Stimulated activated CD8-positive, alpha-beta memory T cell treated with anti-CD3 and anti-CD28 coated beads, Interleukin-4, amount 100 ng/mL, for 1 hour (primary cell): ENCODE data around the gene ARL6IP1.
A peak's percentile ranks its signal among the peaks of the same experiment; 100 is the strongest.
"Not testable (repeated sequence)": the region's sequence is repeated elsewhere in the genome, so short reads cannot be mapped to it uniquely, and the experiment has no call there.

Source experiments
- DNase-seq, 2 donors: peaks; one replicate each; pipeline ENCODE4 v3.0.0-alpha.2; 2020; ENCODE audit warnings: low read depth in 2 of 2, low spot score in 1 of 2

ARL6IP1 gene

DNA sequence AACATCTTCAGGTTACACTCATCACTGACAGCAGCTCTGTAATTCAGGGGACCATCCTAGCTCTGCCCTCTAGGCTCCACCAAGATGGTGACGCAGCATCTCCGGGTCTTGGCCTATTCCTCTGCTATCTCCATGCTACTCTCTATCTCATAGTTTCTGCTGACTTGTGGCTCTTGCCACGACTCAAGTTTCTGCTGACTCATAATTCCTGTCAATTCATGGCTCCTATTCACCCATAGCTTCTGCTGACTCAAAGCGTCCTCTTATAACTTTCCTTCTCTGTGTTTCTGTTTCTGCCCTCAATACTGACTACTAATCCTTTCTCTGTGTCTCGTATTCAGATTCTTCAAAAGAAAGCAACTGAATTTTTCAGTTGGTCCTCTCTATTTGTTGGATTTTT is 38.6 kb downstream of the ARL6IP1 start:
- not testable (repeated sequence) for DNase-seq

DNA sequence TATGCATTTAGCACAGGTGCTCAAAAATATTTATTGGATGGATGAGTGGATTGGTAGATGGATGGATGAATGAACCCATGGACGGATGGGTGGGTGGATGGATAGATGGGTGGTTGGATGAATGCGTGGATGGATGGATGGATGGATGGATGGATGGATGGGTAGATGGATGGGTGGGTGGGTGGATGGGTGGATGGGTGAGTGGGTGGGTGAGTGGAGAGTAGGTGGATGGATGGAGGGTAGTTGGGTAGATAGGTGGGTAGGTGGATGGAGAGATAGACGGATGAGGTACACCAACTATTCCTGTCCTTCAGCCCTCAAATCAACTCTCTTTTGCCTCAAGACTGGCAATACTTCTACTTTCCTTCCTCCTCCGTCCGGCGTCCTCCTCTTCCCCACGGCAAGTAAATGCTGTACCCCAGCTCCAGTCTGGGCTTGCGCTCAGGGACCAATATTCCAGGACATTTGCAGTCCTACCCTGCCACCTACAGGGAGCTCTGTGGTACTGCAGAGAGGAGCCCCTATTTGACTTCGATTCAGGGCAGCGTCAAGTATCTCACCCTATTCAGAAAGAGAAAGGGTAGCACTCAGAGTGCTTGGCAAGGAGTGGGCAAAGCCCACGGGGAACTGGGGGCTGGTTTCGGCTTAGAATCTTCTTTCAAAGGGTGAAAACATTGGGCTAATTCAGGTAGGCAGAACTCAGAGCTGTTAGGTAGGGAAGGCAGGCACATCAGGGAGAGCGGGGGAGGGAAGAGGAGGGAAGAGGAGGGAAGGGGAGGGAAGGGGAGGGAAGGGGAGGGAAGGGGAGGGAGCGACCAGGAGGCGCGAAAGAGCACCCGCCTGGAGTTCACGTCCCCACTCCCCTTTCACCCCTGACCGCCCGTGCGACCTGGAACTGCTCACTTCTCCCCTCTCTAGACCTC is 41.5 kb downstream of the ARL6IP1 start:
- peak in 1 of 2 donors; percentile 16 for DNase-seq

DNA sequence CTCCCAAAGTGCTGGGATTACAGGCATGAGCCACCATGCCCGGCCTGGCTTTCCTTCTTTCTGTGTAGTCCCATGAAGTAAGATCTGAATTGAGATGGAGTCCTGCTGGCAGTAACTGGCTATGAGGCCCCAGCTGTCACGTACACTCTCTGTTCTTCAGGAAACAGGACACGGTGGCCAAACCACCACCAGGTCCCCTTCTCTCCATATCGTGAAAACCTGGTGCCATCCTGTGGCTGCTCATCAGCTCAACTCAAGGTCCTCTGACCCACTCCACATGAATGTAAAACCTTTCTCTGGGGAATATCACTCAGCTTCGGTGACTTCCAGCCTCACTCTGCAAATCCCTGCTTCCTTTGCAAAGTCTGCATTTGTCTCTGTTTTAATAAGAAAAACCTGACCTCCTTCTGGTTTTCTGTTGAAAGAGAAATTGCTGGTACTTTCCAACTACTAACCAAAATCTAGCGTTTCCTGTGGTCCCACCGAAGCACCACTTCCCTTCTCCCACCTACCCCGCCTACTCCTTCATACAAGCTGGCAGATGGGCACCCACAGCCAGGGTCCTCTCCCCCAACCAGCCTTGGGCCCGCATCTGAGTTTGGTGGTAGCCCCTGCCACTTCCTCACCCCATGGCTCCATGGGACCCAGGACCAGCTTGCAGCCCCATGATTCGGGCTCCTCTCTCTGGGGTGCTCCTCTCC is 43.2 kb downstream of the ARL6IP1 start:
- not testable (repeated sequence) for DNase-seq

DNA sequence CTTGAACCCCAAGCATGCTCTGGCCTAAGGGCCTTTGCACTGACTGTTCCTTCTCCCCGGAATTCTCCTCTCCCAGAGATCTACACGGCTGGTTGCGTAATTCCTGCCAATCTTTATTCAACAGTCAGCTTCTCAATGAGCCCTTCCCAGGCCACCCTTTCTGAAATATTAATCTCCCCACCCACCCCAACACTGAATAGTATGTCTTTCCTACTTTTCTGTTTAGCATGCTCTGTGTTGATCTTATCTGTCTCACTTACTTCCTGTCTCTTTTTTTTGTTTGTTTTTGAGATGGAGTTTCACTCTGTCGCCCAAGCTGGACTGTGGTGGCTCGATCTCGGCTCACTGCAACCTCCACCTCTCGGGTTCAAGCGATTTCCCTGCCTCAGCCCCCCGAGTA is 44.7 kb downstream of the ARL6IP1 start:
- not testable (repeated sequence) for DNase-seq

DNA sequence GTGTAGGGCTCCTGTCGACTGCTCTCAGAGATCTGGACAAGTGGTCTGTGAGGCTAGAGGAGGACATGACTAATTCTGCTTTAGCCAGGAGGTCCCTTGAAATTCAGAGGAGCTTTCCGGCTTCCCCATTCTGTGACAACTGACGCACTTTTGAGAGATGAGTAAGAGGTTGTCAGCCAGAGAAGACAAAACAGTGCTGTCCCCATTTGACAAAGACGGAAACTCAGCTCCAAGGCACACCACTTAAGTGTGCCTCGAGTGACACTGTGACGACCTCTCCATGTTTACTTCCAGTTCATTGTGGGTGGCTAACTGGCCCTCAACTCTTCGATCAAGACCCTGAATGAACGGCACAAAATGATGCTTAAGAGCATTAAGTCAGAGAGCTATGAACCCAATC is 58.5 kb downstream of the ARL6IP1 start:
- not testable (repeated sequence) for DNase-seq
